Activated naive CD8-positive, alpha-beta T cell treated with anti-CD3 and anti-CD28 coated beads for 36 hours (primary cell): ENCODE measurements around the gene KNTC1. TPM values are rescaled to one million over a fixed set of nuclear protein-coding genes. Genes with fewer than 3 reads are reported as not detected.

Experiments used
- total RNA-seq, 2 experiments: library from RNA; stranded (reverse); gene quantifications; one replicate each; pipeline ENCODE4 v1.2.3, GENCODE V29; 2021

The KNTC1 gene
- total RNA-seq, 2 experiments from 2014 or later, result 85.9 to 89.9 TPM

Other genes with a start within 250 kb of the KNTC1 start
- gene CLIP1, start 104.6 kb upstream of the KNTC1 start, total RNA-seq, result 10 to 100 TPM; 32.4 to 33.9 TPM
- 10 to 100 TPM; 40.7 to 41.7 TPM for gene ZCCHC8, start 26.3 kb upstream of the KNTC1 start, total RNA-seq
- gene RSRC2, start 313 bp upstream of the KNTC1 start, total RNA-seq, result 10 to 100 TPM; 89.0 to 93.0 TPM
- not detected for gene HCAR2, start 176.1 kb downstream of the KNTC1 start, total RNA-seq
- not detected for gene HCAR3, start 189.6 kb downstream of the KNTC1 start, total RNA-seq
- under 1 TPM; 0.54 to 0.68 TPM for gene HCAR1, start 203.6 kb downstream of the KNTC1 start, total RNA-seq
- 10 to 100 TPM; 77.7 to 86.4 TPM for gene DENR, start 225.6 kb downstream of the KNTC1 start, total RNA-seq
- under 1 TPM; 0.44 to 0.49 TPM for gene CCDC62, start 247.3 kb downstream of the KNTC1 start, total RNA-seq